ENCODE measurements around the gene GBGT1.

DNA sequence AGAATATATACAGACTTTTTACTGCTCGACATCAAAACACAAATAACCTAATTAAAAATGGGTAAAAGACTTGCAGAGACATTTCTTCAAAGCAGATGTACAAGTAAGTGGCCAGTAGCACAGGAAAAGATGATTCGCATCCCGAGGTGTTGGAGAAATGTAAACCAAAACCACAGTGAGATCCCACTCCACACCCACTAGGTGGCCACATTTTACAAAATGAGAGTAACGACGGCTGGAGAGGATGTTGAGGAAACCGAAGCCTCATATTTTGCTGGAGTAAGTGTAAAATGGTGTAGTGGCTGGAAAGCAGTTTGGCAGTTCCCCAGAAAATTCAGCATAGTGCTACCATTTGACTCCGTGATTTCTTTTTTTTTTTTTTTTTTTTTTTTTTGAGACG is 21.3 kb upstream of the GBGT1 start:
- no peak for TF ChIP-seq POLR2A (IDR thresholded peaks at IDR 0.05)
- TF ChIP-seq, protein P1, sequence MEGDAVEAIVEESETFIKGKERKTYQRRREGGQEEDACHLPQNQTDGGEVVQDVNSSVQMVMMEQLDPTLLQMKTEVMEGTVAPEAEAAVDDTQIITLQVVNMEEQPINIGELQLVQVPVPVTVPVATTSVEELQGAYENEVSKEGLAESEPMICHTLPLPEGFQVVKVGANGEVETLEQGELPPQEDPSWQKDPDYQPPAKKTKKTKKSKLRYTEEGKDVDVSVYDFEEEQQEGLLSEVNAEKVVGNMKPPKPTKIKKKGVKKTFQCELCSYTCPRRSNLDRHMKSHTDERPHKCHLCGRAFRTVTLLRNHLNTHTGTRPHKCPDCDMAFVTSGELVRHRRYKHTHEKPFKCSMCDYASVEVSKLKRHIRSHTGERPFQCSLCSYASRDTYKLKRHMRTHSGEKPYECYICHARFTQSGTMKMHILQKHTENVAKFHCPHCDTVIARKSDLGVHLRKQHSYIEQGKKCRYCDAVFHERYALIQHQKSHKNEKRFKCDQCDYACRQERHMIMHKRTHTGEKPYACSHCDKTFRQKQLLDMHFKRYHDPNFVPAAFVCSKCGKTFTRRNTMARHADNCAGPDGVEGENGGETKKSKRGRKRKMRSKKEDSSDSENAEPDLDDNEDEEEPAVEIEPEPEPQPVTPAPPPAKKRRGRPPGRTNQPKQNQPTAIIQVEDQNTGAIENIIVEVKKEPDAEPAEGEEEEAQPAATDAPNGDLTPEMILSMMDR (IDR thresholded peaks at IDR 0.05): peak; percentile 30 to 74 (median 64)

Measured in gastroesophageal sphincter (tissue), 3 donors.